Heart right ventricle (tissue), 16 donors: ENCODE data around the gene SLC22A17. TPM values are rescaled to one million over a fixed set of nuclear protein-coding genes. Genes with fewer than 3 reads are reported as not detected.

Experiments
- ATAC-seq, 8 donors: fragments of 200-7000 bp; cut with Tn5 transposase; one replicate each; pipeline ENCODE4 v1.9.1; 2020; ENCODE audit warnings: mild to moderate bottlenecking in 8 of 8, moderate library complexity in 8 of 8, moderate number of reproducible peaks in 1 of 8
- DNase-seq, 2 donors: peaks; one replicate each; pipeline ENCODE4 v3.0.0-alpha.2; 2020
- H3K27ac ChIP-seq, 10 donors: fragments of 200-600 bp; sonication (generic) in 2 of 10; one replicate each; pipeline versions ENCODE4 v1.5.0 to v1.8.0; 2020 to 2022; ENCODE audit warnings: mild to moderate bottlenecking in 3 of 10
- H3K27me3 ChIP-seq, 7 donors: fragments of 200-600 bp; one replicate each; pipeline ENCODE4 v1.8.0; 2021 to 2022; ENCODE audit warnings: mild to moderate bottlenecking in 2 of 7
- H3K36me3 ChIP-seq, 9 donors: fragments of 200-600 bp; sonication (generic) in 1 of 9; one replicate each; pipeline versions ENCODE4 v1.5.0 to v1.8.0; 2020 to 2022; ENCODE audit warnings: mild to moderate bottlenecking in 2 of 9
- H3K4me1 ChIP-seq, 9 donors: fragments of 200-600 bp; sonication (generic) in 1 of 9; one replicate each; pipeline versions ENCODE4 v1.5.0 to v1.8.0; 2020 to 2022; ENCODE audit warnings: mild to moderate bottlenecking in 4 of 9
- H3K4me3 ChIP-seq, 10 donors: fragments of 200-600 bp; sonication (generic) in 2 of 10; one replicate each; pipeline versions ENCODE4 v1.5.0 to v1.8.0; 2020 to 2022; ENCODE audit warnings: mild to moderate bottlenecking in 7 of 10, moderate library complexity in 2 of 10
- H3K9me3 ChIP-seq, 11 donors: fragments of 200-600 bp in 10 of 11; sonication (generic) in 2 of 11; one replicate each; pipeline versions ENCODE4 v1.5.0 to v1.8.0; 2013 to 2022; ENCODE audit warnings: mild to moderate bottlenecking in 2 of 11, control low read depth in 1 of 11, moderate library complexity in 1 of 11
- CTCF ChIP-seq, 9 donors: fragments of 200-600 bp; sonication (generic) in 2 of 9; IDR thresholded peaks; one replicate each; pipeline versions ENCODE4 v1.5.0 to v1.8.0; 2021 to 2022; ENCODE audit warnings: antibody characterized with exemption in 9 of 9, mild to moderate bottlenecking in 5 of 9, moderate library complexity in 1 of 9
- WGBS, 2 donors: extraction: QIAGEN DNeasy Blood & Tissue Kit; methylation state at CpG; one replicate each; pipeline ENCODE4 v1.1.7; 2013; ENCODE audit warnings: inconsistent platforms in 1 of 2; 5-methylcytosine and 5-hydroxymethylcytosine counted together
- intact Hi-C, 10 donors: fragments of 100-400 bp; cut with DNase I; formaldehyde crosslinking; loops; one replicate each; pipeline versions ENCODE4 v1.11.1 to v1.14.2; 2022
- polyA plus RNA-seq, 2 donors: library from polyadenylated mRNA; stranded (reverse); fragments of 200-250 nt; gene quantifications; one replicate each; pipeline ENCODE4 v1.2.3, GENCODE V29; 2013
- total RNA-seq, 10 donors: library from RNA; stranded (reverse); fragmentation: NEBNext Ultra II Directional in 3 of 10; extraction: Animal tissue kit (Norgen Biotek cat#: 25700) in 3 of 10; gene quantifications; one replicate each; pipeline versions ENCODE4 v1.2.1 to v1.2.4, GENCODE V29; 2021 to 2023
- donor health status: Arrhythmogenic right ventricular cardiomyopathy.
- donor health status: ischemic (EF 13 %, LVEDD 7.1; RV severe dilation, severe dysfunction).
- donor health status: healthy with polysubstance abuse.
- donor health status: DM: no; HTN: yes; CAD: no.
- donor health status: DM: no; HTN: no; CAD: no.
- donor health status: ischemic (EF 25% LVEDD 6.9; RV normal size, moderate dysfunction).
- donor health status: ischemic (EF 25% LVEDD 5.7; RV mildly dilated, moderate dysfunction).
- donor health status: healthy.
- donor health status: DM: yes; HTN: yes; CAD: no.
- donor health status: Ischemic cardiomyopathy.
- donor health status: ischemic (EF 35%, LVEDD 5.7; RV mildly dilated, moderate dysfunction).
- donor health status: nonischemic (EF 11% LVEDD 7.7; RV severe dilation, severe dysfunction).
- donor health status: DM: yes; HTN: yes; CAD: no.
- donor health status: PGD.
- donor health status: ischemic (EF 29% LVEDD 5.4; RV normal size, mild dysfunction).
- donor health status: nonischemic (EF 23%, LVEDD 6.1; RV moderate dilation, normal function).

SLC22A17 gene
- total and polyA plus RNA-seq, 12 donors = 4.8 to 18.9 (median 9.8) TPM

DNA sequence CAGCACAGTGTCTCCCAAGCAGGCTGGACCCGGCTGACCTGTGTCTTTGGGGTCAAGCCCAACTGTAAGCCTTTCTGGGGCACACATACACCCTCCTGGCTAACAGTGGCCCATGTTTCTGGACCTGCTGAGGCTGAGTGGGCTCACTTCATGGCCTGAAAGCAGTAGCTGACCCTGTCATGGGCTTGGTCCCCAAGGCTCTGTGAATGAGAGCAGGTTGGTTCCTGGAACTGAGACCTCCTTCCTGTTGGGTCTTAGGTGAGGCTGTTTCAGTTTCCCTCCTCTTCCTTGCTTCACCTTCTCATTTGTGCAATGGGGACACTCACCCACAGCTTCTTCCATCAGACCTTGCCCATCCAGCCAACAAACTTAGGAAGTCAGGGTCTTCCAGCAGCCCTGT, 19.2 kb upstream of the SLC22A17 start:
- no peak overlapping the region for H3K4me3 ChIP-seq
- intact Hi-C loops = loop anchor here in 3 of 10 donors (5.0 to 10.0 kb wide), 2 partner anchors 35 to 107 kb away; no protein-coding TSS in a partner anchor
- ATAC-seq = no peak
- DNase-seq = no peak
- H3K27ac ChIP-seq = no peak overlapping the region
- WGBS, 2 donors = 90 to 100% methylated on average over 1 of the region's 1 CpG
- peaks cover 0 to 11% (median 0%) of the 10 kb centered on the region in 9 donors for H3K4me1 ChIP-seq
- H3K9me3 ChIP-seq = no peaks in the 10 kb centered on the region
- H3K27me3 ChIP-seq = peaks cover 0 to 6% (median 0%) of the 10 kb centered on the region in 7 donors
- H3K36me3 ChIP-seq = no peaks in the 10 kb centered on the region
- no peak for TF ChIP-seq CTCF (IDR thresholded peaks at IDR 0.05)

- Histone ChIP-seq H3K4me1 (peaks cover 0 to 15% (median 0%) of the 10 kb centered on the region in 9 donors), H3K4me3 (no peak overlapping the region), H3K36me3 (no peaks in the 10 kb centered on the region), H3K9me3 (no peaks in the 10 kb centered on the region), H3K27ac (no peak overlapping the region), H3K27me3 (peaks cover 0 to 23% (median 9%) of the 10 kb centered on the region in 7 donors)
- ATAC-seq (no peak), DNase-seq (no peak)
- intact Hi-C loops = loop anchor here in 3 of 10 donors (5.0 to 10.0 kb wide), 2 partner anchors 33 to 105 kb away; no protein-coding TSS in a partner anchor
- TF ChIP-seq CTCF (IDR thresholded peaks at IDR 0.05) = no peak
- 47 to 56% methylated on average over 1 of the region's 1 CpG for WGBS, 2 donors
These were observed 17.5 kb upstream of the SLC22A17 start for GRCh38 chr14:23370221-23370620.

GRCh38 chr14:23366426-23366921, 13.8 kb upstream of the SLC22A17 start:
- Histone ChIP-seq H3K9me3 (no peaks in the 10 kb centered on the region), H3K4me1 (peaks cover 0 to 22% (median 5%) of the 10 kb centered on the region in 9 donors), H3K36me3 (no peaks in the 10 kb centered on the region), H3K27me3 (peaks cover 0 to 45% (median 18%) of the 10 kb centered on the region in 7 donors), H3K27ac (peak overlapping the region; percentile 50 to 90 (median 86)), H3K4me3 (peak overlapping the region in 9 of 10 donors; percentile 50 to 63 (median 59))
- intact Hi-C loops = loop anchor here in 2 of 10 donors (5.0 kb wide), 2 partner anchors 39 to 104 kb away; no protein-coding TSS in a partner anchor
- no peak for TF ChIP-seq CTCF (IDR thresholded peaks at IDR 0.05)
- ATAC-seq = peak; percentile 33 to 81 (median 58)
- DNase-seq = peak; percentile 73 to 79
- 10 to 18% methylated on average over 34 of the region's 34 CpGs for WGBS, 2 donors

DNA sequence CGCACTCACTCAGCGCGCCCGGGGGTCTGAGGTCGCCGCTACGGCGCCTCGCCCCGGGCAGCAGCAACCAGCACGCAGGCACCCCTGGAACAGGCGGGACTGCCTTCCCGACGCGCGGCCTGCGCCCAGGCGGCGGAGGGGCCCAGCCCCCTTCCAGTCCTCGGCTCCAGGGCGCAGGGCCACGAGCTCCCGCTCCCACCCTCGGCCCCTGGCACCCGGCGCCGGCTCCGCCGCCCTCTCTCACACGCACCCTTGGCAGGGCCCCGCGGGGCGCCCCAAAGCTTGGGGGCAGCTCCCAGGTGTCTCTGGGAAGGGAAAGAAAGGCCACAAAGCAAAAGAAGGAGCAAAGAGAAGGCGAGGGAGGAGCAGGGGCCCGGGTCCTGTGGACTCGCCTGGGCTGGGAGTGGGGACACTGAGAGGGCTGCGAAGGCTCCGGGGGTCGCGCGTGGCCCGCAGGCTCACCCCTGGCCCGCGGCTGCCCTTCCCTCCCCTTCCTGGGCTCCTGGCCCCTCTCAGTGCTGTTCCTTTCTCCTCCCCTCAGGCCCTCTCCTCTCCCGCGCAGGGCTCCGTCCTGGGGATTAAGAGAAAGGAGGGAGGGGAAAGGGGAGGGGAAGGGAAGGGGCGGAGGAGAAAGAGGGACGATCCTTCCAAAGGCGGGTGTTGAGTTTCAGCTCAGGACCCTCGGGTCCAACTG, 13.2 kb upstream of the SLC22A17 start:
- Histone ChIP-seq H3K4me1 (peaks cover 0 to 22% (median 5%) of the 10 kb centered on the region in 9 donors), H3K9me3 (no peaks in the 10 kb centered on the region), H3K4me3 (peak overlapping the region; percentile 26 to 63 (median 58)), H3K27ac (peak overlapping the region; percentile 50 to 90 (median 86)), H3K36me3 (no peaks in the 10 kb centered on the region), H3K27me3 (peaks cover 0 to 45% (median 18%) of the 10 kb centered on the region in 7 donors)
- DNase-seq (peak; percentile 52 to 60), ATAC-seq (peak; percentile 51 to 81 (median 74))
- intact Hi-C loops = loop anchor here in 2 of 10 donors (5.0 kb wide), 2 partner anchors 39 to 104 kb away; no protein-coding TSS in a partner anchor
- TF ChIP-seq CTCF (IDR thresholded peaks at IDR 0.05) = no peak
- WGBS, 2 donors = 1% methylated on average over 47 to 48 of the region's 51 CpGs
